SK-N-SH (cell line): ENCODE data around the gene SFMBT2. TPM values are rescaled to one million over a fixed set of nuclear protein-coding genes. Genes with fewer than 3 reads are reported as not detected.
A peak's percentile ranks its signal among the peaks of the same experiment; 100 is the strongest.

ENCODE experiments used
- CHD2 ChIP-seq: fragments of 150-350 bp; IDR thresholded peaks from 2 replicates; pipeline ENCODE4 v1.6.1; 2018; ENCODE audit warnings: low read length; ENCODE audit not compliant: partially characterized antibody
- CTCF ChIP-seq: fragments of 200-600 bp; sonication (generic); IDR thresholded peaks from 2 replicates; pipeline ENCODE4 v1.6.1; 2017; ENCODE audit warnings: antibody characterized with exemption, mild to moderate bottlenecking, moderate library complexity
- FOXM1 ChIP-seq: IDR thresholded peaks from 2 replicates; pipeline ENCODE4 v1.4.0; 2012; ENCODE audit warnings: low read depth, mild to moderate bottlenecking
- MEF2A ChIP-seq: IDR thresholded peaks from 2 replicates; pipeline ENCODE4 v1.4.0; 2012; ENCODE audit warnings: low read depth, borderline replicate concordance
- MXI1 ChIP-seq: IDR thresholded peaks from 2 replicates; pipeline ENCODE4 v1.6.1; 2012; ENCODE audit warnings: mild to moderate bottlenecking, low read depth, low read length, improper control_type of control experiment
- NFIC ChIP-seq: IDR thresholded peaks from 2 replicates; pipeline ENCODE4 v1.4.0; 2012; ENCODE audit warnings: borderline replicate concordance
- REST ChIP-seq: IDR thresholded peaks from 2 replicates; pipeline ENCODE4 v1.6.1; 2012; ENCODE audit warnings: mild to moderate bottlenecking, low read depth, low read length, moderate library complexity
- SMC3 ChIP-seq: IDR thresholded peaks from 2 replicates; pipeline ENCODE4 v1.6.1; 2012; ENCODE audit warnings: low read depth, low read length, improper control_type of control experiment
- TAF1 ChIP-seq: IDR thresholded peaks from 2 replicates; pipeline ENCODE4 v1.6.1; 2012; ENCODE audit warnings: low read depth, mild to moderate bottlenecking, low read length, moderate library complexity, borderline replicate concordance
- TCF12 ChIP-seq: IDR thresholded peaks from 2 replicates; pipeline ENCODE4 v1.4.0; 2012
- USF2 ChIP-seq: fragments of 150-350 bp; IDR thresholded peaks from 2 replicates; pipeline ENCODE4 v1.6.1; 2017; ENCODE audit warnings: antibody characterized with exemption, low read length, low read depth, borderline replicate concordance
- ZBTB33 ChIP-seq: IDR thresholded peaks from 2 replicates; pipeline ENCODE4 v1.4.0; 2012; ENCODE audit warnings: low read depth, borderline replicate concordance
- polyA plus RNA-seq, 3 experiments: library from polyadenylated mRNA; depleted of rRNA; stranded (reverse); fragments of >200 nt; gene quantifications; 2 replicates each; pipeline ENCODE4 v1.2.3, GENCODE V29; 2012

Gene SFMBT2
- polyA plus RNA-seq, 1 of the 3 experiments (the other 2 are of a cell fraction), result 0.20 TPM

- TF ChIP-seq REST, result no peak
- TF ChIP-seq USF2, result no peak
- TF ChIP-seq TCF12, result no peak
- no peak for TF ChIP-seq CTCF
- no peak for TF ChIP-seq ZBTB33
- no peak for TF ChIP-seq FOXM1
- no peak for TF ChIP-seq MEF2A
- TF ChIP-seq MXI1, result peak; percentile 36; the same call in 1 of the 2 replicates
- TF ChIP-seq NFIC, result no peak
- no peak for TF ChIP-seq TAF1
- TF ChIP-seq CHD2, result no peak
- no peak for TF ChIP-seq SMC3
These were observed 159.0 kb downstream of the SFMBT2 start (continued) for GRCh38 chr10:7251696-7252465.
